Esophagus muscularis mucosa (tissue), 3 donors: ENCODE data around the gene ALG12.

Experiments used
- POLR2A ChIP-seq: fragments of 450-650 bp; IDR thresholded peaks from one replicate; pipeline ENCODE4 v1.6.1; 2017; ENCODE audit warnings: antibody characterized with exemption, moderate library complexity, mild to moderate bottlenecking, low read depth
- TF ChIP-seq, protein P1 (sequence below), 3 experiments: fragments of 200-600 bp in 2 of 3; fragments of 450-650 bp in 1 of 3; sonication (generic) in 2 of 3; IDR thresholded peaks; one replicate each; pipeline ENCODE4 v1.5.1; 2017 to 2019; ENCODE audit warnings: antibody characterized with exemption in 3 of 3, mild to moderate bottlenecking in 2 of 3, moderate library complexity in 1 of 3

- no peak for TF ChIP-seq POLR2A
- TF ChIP-seq, protein P1, sequence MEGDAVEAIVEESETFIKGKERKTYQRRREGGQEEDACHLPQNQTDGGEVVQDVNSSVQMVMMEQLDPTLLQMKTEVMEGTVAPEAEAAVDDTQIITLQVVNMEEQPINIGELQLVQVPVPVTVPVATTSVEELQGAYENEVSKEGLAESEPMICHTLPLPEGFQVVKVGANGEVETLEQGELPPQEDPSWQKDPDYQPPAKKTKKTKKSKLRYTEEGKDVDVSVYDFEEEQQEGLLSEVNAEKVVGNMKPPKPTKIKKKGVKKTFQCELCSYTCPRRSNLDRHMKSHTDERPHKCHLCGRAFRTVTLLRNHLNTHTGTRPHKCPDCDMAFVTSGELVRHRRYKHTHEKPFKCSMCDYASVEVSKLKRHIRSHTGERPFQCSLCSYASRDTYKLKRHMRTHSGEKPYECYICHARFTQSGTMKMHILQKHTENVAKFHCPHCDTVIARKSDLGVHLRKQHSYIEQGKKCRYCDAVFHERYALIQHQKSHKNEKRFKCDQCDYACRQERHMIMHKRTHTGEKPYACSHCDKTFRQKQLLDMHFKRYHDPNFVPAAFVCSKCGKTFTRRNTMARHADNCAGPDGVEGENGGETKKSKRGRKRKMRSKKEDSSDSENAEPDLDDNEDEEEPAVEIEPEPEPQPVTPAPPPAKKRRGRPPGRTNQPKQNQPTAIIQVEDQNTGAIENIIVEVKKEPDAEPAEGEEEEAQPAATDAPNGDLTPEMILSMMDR (IDR thresholded peaks at IDR 0.05): no peak
Observed at GRCh38 chr22:49878206-49878605, 40.0 kb downstream of the ALG12 start.
